Measurements from ENCODE around the gene BOD1. TPM values are rescaled to one million over a fixed set of nuclear protein-coding genes. Genes with fewer than 3 reads are reported as not detected.
A peak's percentile ranks its signal among the peaks of the same experiment; 100 is the strongest.

The BOD1 gene
- total RNA-seq, 1 donor from 2014 or later: 44.1 TPM

DNA sequence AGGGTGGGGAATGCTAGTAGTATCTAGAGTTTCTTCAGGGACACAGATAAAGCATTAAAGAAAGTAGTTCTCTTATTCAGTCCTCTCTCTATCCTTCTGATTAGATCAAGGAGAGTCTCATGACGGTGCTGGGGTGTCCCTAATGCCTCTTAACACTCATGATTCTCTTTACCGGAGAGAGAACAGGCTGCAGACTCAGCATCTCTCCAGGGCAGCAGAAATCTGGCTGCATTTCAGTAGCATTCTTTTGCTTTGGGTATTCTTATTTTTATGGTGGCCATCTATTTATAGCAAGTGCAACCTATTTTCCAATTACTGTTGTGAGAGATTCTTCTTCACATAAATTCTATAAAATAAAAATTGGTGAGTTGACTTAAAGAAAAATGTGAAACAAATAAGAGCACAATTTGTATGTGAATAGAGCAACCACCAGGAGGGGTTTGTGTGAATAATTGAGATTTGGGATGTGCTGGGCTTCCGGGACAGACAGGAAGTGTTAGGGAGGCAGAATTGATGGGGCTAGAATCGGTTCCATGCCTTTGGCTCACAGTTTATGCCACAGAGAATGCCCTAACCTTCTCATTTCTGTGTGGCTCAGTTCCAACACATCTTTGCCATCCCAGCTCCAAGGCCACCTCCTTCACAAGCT lies 23.8 kb upstream of the BOD1 start:
- no peak for DNase-seq (ENCODE audit: low read depth)

GRCh38 chr5:173638126-173639040 lies 21.9 kb upstream of the BOD1 start:
- no peak for DNase-seq (ENCODE audit: low read depth)

- no peak for DNase-seq (ENCODE audit: low read depth)
These were observed 20.9 kb upstream of the BOD1 start for GRCh38 chr5:173637340-173637739.

DNA sequence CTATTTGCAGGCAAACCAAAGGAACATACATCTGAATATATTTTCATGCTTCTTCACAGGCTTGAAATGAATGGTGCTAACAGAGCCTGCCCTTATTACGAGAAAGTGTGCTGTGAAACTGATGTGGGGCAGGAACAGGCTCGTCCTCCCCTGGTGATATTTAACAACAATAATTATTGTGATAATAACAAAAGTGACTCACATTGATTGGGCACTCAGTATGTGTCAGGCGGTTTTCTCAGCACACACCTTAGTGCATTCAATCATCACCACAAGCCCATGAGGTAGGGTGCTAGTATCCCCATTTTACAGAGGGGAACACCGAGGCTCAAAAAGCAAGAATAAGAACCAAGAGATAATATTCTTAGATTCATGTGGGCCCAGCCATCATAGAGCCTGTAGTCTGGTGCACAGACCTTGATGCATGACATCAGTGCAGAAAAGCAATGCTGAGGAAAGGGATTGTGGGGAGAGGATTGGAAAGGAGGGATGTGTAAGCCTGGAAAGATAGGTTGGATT lies 18.1 kb upstream of the BOD1 start:
- DNase-seq (ENCODE audit: low read depth): no peak

- no peak for DNase-seq (ENCODE audit: low read depth)
These were observed 16.9 kb upstream of the BOD1 start for GRCh38 chr5:173633304-173633703.

DNA sequence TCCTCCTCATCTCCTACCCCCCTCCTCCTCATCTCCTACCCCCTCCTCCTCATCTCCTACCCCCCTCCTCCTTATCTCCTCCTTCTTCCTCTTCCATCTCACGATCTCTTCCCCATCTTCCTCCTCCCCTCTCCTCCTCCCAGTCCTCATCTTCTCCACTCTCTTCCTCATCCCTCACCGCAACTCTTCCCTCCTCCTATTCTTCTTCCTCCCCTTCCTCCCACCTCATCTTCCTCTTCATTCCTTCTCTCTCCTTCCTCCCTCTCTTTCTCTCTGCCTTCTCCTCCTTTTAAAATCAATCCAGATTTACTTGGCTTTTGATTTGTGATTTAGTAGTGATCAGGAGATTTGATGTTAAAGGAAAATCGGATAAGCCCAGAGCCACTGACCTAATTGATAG lies 15.0 kb upstream of the BOD1 start:
- DNase-seq (ENCODE audit: low read depth): no peak

GRCh38 chr5:173630724-173631365 lies 14.4 kb upstream of the BOD1 start:
- DNase-seq (ENCODE audit: low read depth): no peak

DNA sequence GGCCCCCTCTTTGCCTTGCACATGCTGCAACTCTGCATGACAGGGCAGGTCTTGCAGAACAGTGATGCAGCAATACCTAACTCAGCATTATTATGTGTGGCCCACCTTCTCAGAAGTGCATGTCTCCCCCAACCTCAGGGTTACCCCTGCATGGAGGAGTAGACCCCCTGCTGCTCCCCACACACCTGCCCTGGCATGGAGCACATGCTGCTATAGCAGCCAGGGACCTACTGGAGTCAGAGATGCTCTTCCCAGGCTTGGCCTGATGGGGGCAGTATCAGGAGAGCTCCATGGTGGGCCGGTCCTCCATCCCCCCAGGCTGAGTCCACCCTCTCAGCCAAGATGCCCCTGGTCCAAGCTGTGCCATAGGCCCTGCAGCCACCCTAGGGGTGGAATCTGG lies 13.2 kb upstream of the BOD1 start:
- no peak for DNase-seq (ENCODE audit: low read depth)

- DNase-seq (ENCODE audit: low read depth): no peak
These were observed 12.1 kb upstream of the BOD1 start for GRCh38 chr5:173628501-173628900.

DNA sequence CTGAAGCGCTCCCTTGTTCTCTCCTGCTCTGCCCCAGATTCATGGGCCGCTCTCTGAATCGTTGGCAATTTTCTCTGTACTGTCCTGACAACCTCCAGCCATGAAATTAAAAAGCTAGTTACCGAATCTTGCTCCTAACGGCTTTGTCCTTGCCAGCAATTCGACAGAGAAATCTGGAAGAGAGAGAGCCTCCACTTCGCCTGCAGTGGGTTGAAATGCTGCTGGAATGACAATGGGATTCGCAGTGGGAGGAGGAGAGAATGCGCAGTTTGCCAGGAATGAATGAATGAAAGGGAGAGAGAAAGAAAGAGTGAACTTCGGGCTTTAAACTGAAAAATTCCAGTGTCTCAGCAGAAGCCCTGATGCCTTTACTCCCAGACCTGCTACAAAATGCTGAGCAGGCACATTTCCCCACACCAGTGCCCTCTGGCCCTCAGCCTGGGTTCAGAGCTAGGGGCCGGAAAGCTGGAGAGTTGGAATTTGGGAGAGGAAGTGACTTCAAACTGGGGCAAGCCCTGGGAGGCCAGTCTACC lies 11.5 kb upstream of the BOD1 start:
- no peak for DNase-seq (ENCODE audit: low read depth)

GRCh38 chr5:173627271-173627670 lies 10.8 kb upstream of the BOD1 start:
- no peak for DNase-seq (ENCODE audit: low read depth)

DNA sequence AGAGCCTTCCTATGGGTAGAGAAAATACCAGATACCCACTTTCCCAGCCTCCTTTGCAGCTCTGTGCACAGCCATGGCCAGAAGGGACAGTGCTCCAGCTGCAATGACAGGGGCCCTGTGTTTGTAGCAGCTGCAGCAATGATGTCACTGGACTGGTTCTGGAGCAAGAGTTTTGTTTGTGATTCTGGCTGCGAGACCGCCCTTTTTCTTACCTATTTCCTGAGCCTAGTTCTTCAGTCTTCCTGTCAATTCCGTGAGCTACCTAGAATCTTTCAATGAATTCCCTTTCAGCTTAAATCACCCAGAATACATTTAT lies 10.0 kb upstream of the BOD1 start:
- no peak for DNase-seq (ENCODE audit: low read depth)

GRCh38 chr5:173625673-173626504 lies 9.4 kb upstream of the BOD1 start:
- no peak for DNase-seq (ENCODE audit: low read depth)

GRCh38 chr5:173625261-173625660 lies 8.8 kb upstream of the BOD1 start:
- no peak for DNase-seq (ENCODE audit: low read depth)

- no peak for DNase-seq (ENCODE audit: low read depth)
These were observed 7.8 kb upstream of the BOD1 start for GRCh38 chr5:173624282-173624681.

DNA sequence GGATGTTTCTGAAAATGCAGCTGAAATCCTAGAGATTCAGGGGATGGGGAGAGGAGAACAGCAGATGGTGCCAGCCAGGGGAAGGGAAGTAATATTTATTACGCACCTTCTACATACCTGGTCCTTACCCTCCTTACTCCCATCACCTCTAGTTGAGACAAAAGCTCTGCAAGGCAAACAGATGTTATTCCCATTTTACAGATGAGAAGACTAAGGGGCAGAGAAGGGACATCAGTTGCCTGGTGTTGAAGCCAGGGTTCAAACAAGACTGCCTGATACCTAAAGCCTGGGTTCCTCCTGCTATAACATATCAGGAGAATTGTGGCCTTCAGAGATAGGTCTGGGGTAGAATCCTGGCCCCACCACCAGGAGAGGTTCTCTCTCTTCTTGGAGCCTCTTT lies 7.3 kb upstream of the BOD1 start:
- DNase-seq (ENCODE audit: low read depth): no peak

DNA sequence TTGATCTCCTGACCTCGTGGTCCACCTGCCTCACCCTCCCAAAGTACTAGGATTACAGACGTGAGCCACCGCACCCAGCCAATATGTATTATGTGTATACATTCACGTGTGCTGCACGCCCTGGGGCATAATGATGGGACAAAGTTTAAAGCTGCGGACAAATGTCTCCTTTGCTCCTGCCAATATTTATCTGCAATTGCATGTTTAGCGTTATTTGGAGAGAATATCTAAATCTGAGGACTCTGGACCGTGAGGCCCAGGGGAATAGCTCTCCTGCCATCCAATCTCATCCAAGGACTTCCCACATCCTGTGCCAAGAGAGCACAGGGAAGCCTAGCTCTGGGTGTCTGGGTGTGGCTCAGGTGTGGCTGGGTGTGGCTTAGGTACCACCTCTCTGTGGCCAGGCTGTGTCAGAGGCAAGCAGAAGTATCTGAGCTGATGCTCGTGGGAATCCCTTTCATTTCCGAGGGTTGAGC lies 6.9 kb upstream of the BOD1 start:
- no peak for DNase-seq (ENCODE audit: low read depth)

DNA sequence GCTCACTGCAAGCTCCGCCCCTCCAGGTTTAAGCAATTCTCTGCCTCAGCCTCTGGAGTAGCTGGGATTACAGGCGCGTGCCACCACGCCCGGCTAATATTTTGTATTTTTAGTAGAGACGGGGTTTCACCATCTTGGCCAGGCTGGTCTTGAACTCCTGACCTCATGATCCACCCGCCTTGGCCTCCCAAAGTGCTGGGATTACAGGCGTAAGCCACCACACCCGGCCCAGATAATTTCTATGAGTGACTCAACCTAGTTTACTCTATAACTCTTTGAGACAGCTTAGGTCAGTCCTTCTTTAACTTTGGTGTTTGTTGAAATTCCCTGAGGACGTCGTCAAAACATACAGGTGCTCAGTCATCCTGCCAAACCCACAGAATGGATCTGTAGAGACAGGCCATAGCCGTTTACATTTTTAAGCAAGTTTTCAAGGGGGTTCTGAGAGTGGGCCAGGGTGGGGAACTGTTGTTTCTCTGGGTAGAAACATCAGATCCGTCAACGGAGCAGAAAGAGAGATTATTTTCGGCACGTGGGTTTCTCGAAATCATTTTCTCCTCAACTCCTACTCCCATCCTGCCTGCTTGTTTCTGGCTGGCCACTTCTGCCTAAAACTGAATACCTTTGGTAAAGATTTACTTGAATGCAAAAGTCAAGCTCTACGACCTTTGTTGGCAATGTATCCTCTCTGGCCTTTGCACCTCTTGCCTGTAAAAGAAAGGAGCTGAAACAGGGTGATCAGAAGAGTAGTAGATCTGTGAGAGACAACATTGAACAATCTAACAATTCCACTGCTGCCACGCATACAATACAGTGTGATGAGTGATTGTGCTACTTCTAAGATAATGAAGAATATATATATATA lies 6.0 kb upstream of the BOD1 start:
- DNase-seq (ENCODE audit: low read depth): peak; percentile 43

DNA sequence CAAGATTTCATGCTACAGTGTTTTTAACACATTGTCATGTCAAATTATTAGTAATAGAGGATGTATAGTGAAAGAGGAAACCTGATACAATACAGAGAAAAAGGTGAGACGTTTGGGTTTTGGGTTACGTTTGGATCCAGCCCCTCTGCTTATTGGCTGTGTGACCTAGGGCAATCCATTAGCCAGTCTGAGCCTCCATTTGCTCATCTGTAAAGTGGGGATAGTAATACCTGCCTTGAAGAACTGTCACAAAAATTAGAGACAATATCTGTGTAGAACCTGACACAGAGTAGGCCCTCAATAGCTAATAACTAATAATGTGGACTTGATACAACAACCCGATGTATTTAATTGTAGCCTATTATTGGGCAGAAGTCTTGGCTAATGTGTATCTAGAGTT lies 4.3 kb upstream of the BOD1 start:
- no peak for DNase-seq (ENCODE audit: low read depth)

DNA sequence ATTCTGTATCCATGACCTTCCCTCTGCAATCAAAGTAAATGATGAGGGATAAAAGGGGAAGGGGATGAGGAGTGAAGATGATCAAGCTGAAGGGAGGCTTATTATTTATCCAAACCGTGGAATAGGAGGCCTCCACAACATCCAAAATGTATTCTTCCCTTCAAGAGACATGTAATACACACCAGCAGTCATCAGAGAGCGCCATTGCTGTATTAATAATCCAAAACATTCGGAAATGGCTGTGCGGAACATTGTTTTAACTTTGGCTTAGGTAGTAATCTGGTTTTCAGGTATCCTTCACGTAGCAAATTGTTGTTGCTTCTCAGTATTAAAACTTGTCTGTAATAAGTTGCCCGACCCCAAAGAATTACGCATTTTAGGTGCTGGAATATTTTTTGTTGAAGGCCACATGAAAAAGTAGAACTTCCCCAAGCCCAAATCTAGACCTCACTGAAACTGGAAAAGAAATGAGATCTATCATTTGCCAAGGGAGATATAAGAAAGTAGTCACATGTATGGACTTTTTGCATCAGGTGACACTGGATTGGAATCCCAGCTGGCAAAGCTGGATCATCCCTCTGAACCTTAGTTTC lies 2.6 kb upstream of the BOD1 start:
- DNase-seq (ENCODE audit: low read depth): peak; percentile 43

All from renal cortical epithelial cell (primary cell).